MM.1S (cell line): Measurements from ENCODE around the gene MAD1L1.

ENCODE experiments used
- DNase-seq: peaks from one replicate; pipeline ENCODE4 v3.0.0-alpha.2; 2015
- H2AFZ ChIP-seq: fragments of 300-600 bp; sonication (generic); 2 replicates; pipeline ENCODE4 v1.6.0; 2016; ENCODE audit warnings: antibody characterized with exemption, low read length
- H3F3A ChIP-seq: fragments of 300-600 bp; sonication (generic); 2 replicates; pipeline ENCODE4 v1.6.1; 2016; ENCODE audit warnings: mild to moderate bottlenecking, antibody characterized with exemption, low read length, moderate library complexity, mixed read lengths; ENCODE audit not compliant: insufficient read depth
- H3K27ac ChIP-seq: fragments of 300-600 bp; sonication (generic); 2 replicates; pipeline ENCODE4 v1.5.1; 2016; ENCODE audit warnings: mild to moderate bottlenecking, low read length
- H3K27me3 ChIP-seq: fragments of 300-600 bp; sonication (generic); replicated peaks from 2 replicates; pipeline ENCODE4 v1.6.0; 2016; ENCODE audit warnings: low read length; ENCODE audit not compliant: insufficient read depth
- H3K36me3 ChIP-seq: fragments of 300-600 bp; sonication (generic); replicated peaks from 2 replicates; pipeline ENCODE4 v1.6.1; 2016; ENCODE audit warnings: mild to moderate bottlenecking, low read length, mixed read lengths; ENCODE audit not compliant: insufficient read depth
- H3K4me1 ChIP-seq: fragments of 300-600 bp; sonication (generic); 2 replicates; pipeline ENCODE4 v1.6.1; 2016; ENCODE audit warnings: low read length, mixed read lengths
- H3K4me2 ChIP-seq: fragments of 300-600 bp; sonication (generic); 2 replicates; pipeline ENCODE4 v1.6.0; 2016; ENCODE audit warnings: low read depth, low read length
- H3K4me3 ChIP-seq: fragments of 300-600 bp; sonication (generic); 2 replicates; pipeline ENCODE4 v1.5.1; 2016; ENCODE audit warnings: low read length, mixed read lengths
- H3K79me2 ChIP-seq: fragments of 300-600 bp; sonication (generic); 2 replicates; pipeline ENCODE4 v1.6.1; 2016; ENCODE audit warnings: mixed run types, low read length, mixed read lengths
- H3K9ac ChIP-seq: fragments of 300-600 bp; sonication (generic); 2 replicates; pipeline ENCODE4 v1.6.1; 2016; ENCODE audit warnings: low read length, mixed read lengths
- H3K9me2 ChIP-seq: fragments of 300-600 bp; sonication (generic); replicated peaks from 2 replicates; pipeline ENCODE4 v1.6.1; 2016; ENCODE audit warnings: mild to moderate bottlenecking, low read length, mixed read lengths; ENCODE audit not compliant: insufficient read depth
- H3K9me3 ChIP-seq: fragments of 300-600 bp; sonication (generic); replicated peaks from 2 replicates; pipeline ENCODE4 v1.6.1; 2016; ENCODE audit warnings: mild to moderate bottlenecking, low read length, mixed read lengths; ENCODE audit not compliant: insufficient read depth
- H4K20me1 ChIP-seq: fragments of 300-600 bp; sonication (generic); 2 replicates; pipeline ENCODE4 v1.6.1; 2016; ENCODE audit warnings: mild to moderate bottlenecking, low read length, moderate library complexity, mixed read lengths; ENCODE audit not compliant: insufficient read depth
- EZH2 ChIP-seq: fragments of 300-600 bp; sonication (generic); optimal IDR thresholded peaks from 2 replicates; pipeline ENCODE3; 2017; ENCODE audit warnings: low read depth, mild to moderate bottlenecking, antibody characterized with exemption, low read length, mixed read lengths
- EZH2phosphoT487 ChIP-seq: fragments of 300-600 bp; sonication (generic); IDR thresholded peaks from 2 replicates; pipeline ENCODE4 v1.6.1; 2018; ENCODE audit warnings: antibody characterized with exemption, low read length
- TF ChIP-seq, protein P1 (sequence below): fragments of 300-600 bp; sonication (generic); IDR thresholded peaks from 2 replicates; pipeline ENCODE4 v1.5.1; 2016; ENCODE audit warnings: antibody characterized with exemption, low read length, mixed read lengths

MAD1L1 gene

DNA sequence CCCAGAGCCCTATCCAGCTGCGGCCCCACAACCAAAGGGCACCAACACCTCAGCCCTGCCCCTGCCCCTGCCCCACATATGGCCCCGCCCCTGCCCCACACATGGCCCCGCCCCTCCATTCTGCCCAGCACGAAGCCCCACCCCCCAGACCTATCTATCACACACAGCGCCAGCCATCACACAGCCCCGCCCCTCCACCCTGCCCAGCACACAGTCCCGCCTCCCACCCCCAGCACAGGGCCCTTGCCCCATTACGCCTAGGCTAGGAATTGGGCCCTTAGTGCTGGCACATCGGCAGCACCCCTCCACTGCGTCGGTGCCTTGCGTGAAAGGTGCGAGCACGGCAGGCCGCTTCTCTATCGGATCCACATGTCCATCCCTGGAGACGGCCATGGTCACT, 126.8 kb downstream of the MAD1L1 start:
- no peak overlapping the region for H2AFZ ChIP-seq
- no peak overlapping the region for H3K27ac ChIP-seq
- no peaks in the 10 kb centered on the region for H3K36me3 ChIP-seq
- no peak for DNase-seq
- H3K4me3 ChIP-seq = no peak overlapping the region
- H3K79me2 ChIP-seq = no peaks in the 10 kb centered on the region
- H3K9me2 ChIP-seq = no peaks in the 10 kb centered on the region
- no peaks in the 10 kb centered on the region for H3K27me3 ChIP-seq
- no peaks in the 10 kb centered on the region for H3F3A ChIP-seq
- TF ChIP-seq, protein P1, sequence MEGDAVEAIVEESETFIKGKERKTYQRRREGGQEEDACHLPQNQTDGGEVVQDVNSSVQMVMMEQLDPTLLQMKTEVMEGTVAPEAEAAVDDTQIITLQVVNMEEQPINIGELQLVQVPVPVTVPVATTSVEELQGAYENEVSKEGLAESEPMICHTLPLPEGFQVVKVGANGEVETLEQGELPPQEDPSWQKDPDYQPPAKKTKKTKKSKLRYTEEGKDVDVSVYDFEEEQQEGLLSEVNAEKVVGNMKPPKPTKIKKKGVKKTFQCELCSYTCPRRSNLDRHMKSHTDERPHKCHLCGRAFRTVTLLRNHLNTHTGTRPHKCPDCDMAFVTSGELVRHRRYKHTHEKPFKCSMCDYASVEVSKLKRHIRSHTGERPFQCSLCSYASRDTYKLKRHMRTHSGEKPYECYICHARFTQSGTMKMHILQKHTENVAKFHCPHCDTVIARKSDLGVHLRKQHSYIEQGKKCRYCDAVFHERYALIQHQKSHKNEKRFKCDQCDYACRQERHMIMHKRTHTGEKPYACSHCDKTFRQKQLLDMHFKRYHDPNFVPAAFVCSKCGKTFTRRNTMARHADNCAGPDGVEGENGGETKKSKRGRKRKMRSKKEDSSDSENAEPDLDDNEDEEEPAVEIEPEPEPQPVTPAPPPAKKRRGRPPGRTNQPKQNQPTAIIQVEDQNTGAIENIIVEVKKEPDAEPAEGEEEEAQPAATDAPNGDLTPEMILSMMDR = no peak
- H3K4me1 ChIP-seq = no peaks in the 10 kb centered on the region
- H3K9ac ChIP-seq = no peak overlapping the region
- no peak overlapping the region for H3K4me2 ChIP-seq
- H4K20me1 ChIP-seq = no peaks in the 10 kb centered on the region
- H3K9me3 ChIP-seq = no peaks in the 10 kb centered on the region

DNA sequence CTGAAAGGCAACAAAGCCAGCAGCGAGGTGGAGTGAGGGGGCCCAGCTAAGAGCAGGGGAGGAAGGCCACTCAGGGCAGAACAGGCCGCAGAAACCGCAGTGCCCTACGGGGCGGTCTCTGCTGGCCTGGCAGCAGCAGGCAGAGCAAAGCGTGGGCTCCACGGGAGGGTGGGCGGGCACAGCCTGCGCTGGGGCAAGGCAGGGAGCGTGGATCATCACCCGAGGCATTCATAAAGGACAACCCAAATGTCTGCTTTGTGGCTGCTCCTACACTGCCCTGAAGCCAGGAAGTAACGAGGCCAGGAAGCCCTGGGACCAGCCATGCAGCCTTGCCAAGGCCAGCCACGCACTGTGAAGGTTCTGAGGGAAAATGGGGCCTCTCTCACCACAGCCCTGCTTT, 127.5 kb downstream of the MAD1L1 start:
- no peak overlapping the region for H3K4me3 ChIP-seq
- no peaks in the 10 kb centered on the region for H3K9me2 ChIP-seq
- no peak overlapping the region for H3K27ac ChIP-seq
- H3K9me3 ChIP-seq = no peaks in the 10 kb centered on the region
- no peak overlapping the region for H2AFZ ChIP-seq
- no peaks in the 10 kb centered on the region for H4K20me1 ChIP-seq
- TF ChIP-seq EZH2 = no peak
- H3K9ac ChIP-seq = no peak overlapping the region
- no peak for DNase-seq
- H3K4me2 ChIP-seq = no peak overlapping the region
- no peaks in the 10 kb centered on the region for H3F3A ChIP-seq
- no peaks in the 10 kb centered on the region for H3K4me1 ChIP-seq
- H3K79me2 ChIP-seq = no peaks in the 10 kb centered on the region
- no peaks in the 10 kb centered on the region for H3K27me3 ChIP-seq
- H3K36me3 ChIP-seq = no peaks in the 10 kb centered on the region

DNA sequence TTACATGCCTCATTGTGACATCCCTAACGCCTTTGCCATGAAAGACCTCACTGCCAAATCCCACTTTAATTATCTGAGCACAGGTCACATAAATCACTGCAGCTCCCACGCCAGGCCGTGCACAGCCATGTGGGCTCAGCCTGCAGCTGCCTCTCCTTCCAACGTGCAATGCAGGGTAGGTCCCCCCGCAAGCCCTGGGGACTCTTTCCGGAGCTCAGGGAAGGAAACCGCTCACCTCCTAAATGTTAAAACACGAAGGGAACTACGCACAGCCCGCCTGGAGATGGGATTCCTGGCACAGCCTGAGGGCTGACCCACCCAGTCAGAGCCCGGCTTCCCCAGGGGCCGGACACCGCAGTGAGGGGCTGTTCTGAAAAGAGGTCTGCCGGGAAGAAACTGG, 128.0 kb downstream of the MAD1L1 start:
- no peaks in the 10 kb centered on the region for H3K9me2 ChIP-seq
- no peaks in the 10 kb centered on the region for H3K27me3 ChIP-seq
- no peaks in the 10 kb centered on the region for H3K79me2 ChIP-seq
- no peaks in the 10 kb centered on the region for H3K4me1 ChIP-seq
- H3F3A ChIP-seq = no peaks in the 10 kb centered on the region
- H3K27ac ChIP-seq = no peak overlapping the region
- H3K4me2 ChIP-seq = no peak overlapping the region
- no peak overlapping the region for H2AFZ ChIP-seq
- no peaks in the 10 kb centered on the region for H4K20me1 ChIP-seq
- TF ChIP-seq EZH2 (no peak), EZH2phosphoT487 (no peak)
- TF ChIP-seq, protein P1 = no peak
- H3K4me3 ChIP-seq = no peak overlapping the region
- no peaks in the 10 kb centered on the region for H3K36me3 ChIP-seq
- H3K9me3 ChIP-seq = no peaks in the 10 kb centered on the region
- no peak for DNase-seq
- H3K9ac ChIP-seq = no peak overlapping the region

DNA sequence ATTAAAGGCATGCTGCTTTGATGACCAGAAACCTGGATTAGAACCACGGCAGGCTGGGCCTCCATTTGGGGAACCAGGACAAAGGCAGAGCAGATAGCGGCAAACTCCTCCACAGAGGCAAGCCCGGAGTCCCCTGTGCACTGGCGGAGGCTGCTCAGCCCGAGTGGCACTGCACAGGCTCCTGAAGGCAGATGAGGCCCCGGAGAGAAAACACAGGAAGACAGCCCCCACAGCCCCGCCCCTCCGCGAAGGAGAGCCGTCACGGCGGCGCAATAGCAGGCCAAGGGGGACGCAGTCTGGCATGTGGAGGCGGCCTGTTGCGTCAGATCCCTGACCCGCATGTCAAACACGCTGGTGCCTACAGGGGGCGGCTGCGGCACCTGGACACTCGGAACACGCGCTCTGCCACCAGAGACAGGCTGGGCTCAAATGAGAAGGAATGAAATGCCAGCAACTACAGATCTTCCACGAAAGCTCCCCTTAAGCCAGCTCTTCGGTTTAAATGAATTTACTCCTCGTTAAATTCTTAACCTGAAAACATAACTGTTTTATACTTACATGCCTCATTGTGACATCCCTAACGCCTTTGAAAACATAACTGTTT, 128.5 kb downstream of the MAD1L1 start:
- H4K20me1 ChIP-seq = no peaks in the 10 kb centered on the region
- no peaks in the 10 kb centered on the region for H3K9me3 ChIP-seq
- H3K27ac ChIP-seq = no peak overlapping the region
- H3K9me2 ChIP-seq = no peaks in the 10 kb centered on the region
- H3K36me3 ChIP-seq = no peaks in the 10 kb centered on the region
- H3K9ac ChIP-seq = no peak overlapping the region
- H3K4me1 ChIP-seq = no peaks in the 10 kb centered on the region
- no peaks in the 10 kb centered on the region for H3K27me3 ChIP-seq
- H3K79me2 ChIP-seq = no peaks in the 10 kb centered on the region
- no peak overlapping the region for H3K4me3 ChIP-seq
- TF ChIP-seq, protein P1 = no peak
- TF ChIP-seq EZH2phosphoT487 (no peak), EZH2 (no peak)
- no peak for DNase-seq
- no peaks in the 10 kb centered on the region for H3F3A ChIP-seq
- no peak overlapping the region for H2AFZ ChIP-seq
- H3K4me2 ChIP-seq = no peak overlapping the region
